Stimulated activated CD4-positive, alpha-beta T cell treated with anti-CD3 and anti-CD28 coated beads, Interleukin-12 subunit alpha, Interleukin-12 subunit beta, amount 100 ng/mL, for 24 hours (primary cell): ENCODE data around the gene TBR1.

Source experiments
- DNase-seq, 2 experiments: peaks; one replicate each; pipeline ENCODE4 v3.0.0-alpha.2; 2020; ENCODE audit warnings: low read depth in 2 of 2

The TBR1 gene

GRCh38 chr2:161415034-161415986 lies 787 bp upstream of the TBR1 start:
- no peak for DNase-seq

- DNase-seq = no peak
Measured at GRCh38 chr2:161416708-161417437, 776 bp downstream of the TBR1 start.

GRCh38 chr2:161417438-161418274 lies 1.6 kb downstream of the TBR1 start:
- no peak for DNase-seq

- DNase-seq = no peak
Measured at GRCh38 chr2:161418275-161418714, 2.2 kb downstream of the TBR1 start.

- DNase-seq = no peak
Measured at GRCh38 chr2:161418715-161419637, 2.9 kb downstream of the TBR1 start.

- DNase-seq = no peak
Measured at GRCh38 chr2:161419638-161420190, 3.6 kb downstream of the TBR1 start.

- no peak for DNase-seq
Measured at GRCh38 chr2:161420406-161421074, 4.4 kb downstream of the TBR1 start.

GRCh38 chr2:161421686-161422085 lies 5.6 kb downstream of the TBR1 start:
- DNase-seq = no peak

GRCh38 chr2:161422816-161423403 lies 6.8 kb downstream of the TBR1 start:
- DNase-seq = no peak

- DNase-seq = no peak
Measured at GRCh38 chr2:161423421-161424393, 7.6 kb downstream of the TBR1 start.

GRCh38 chr2:161424394-161424769 lies 8.3 kb downstream of the TBR1 start:
- no peak for DNase-seq

GRCh38 chr2:161424891-161425727 lies 9.0 kb downstream of the TBR1 start:
- DNase-seq = no peak

GRCh38 chr2:161425728-161426454 lies 9.8 kb downstream of the TBR1 start:
- DNase-seq = no peak

- DNase-seq = no peak
Measured at GRCh38 chr2:161426455-161426921, 10.4 kb downstream of the TBR1 start.

- DNase-seq = no peak
Measured at GRCh38 chr2:161426922-161427663, 11.0 kb downstream of the TBR1 start.
